ENCODE measurements around the gene GHDC. TPM values are rescaled to one million over a fixed set of nuclear protein-coding genes. Genes with fewer than 3 reads are reported as not detected.

The GHDC gene
- polyA plus RNA-seq, 1 donor from 2014 or later, result 3.2 TPM

- Histone ChIP-seq H3K9ac (ENCODE audit: low read length) (no peak overlapping the region), H3K4me2 (ENCODE audit: low read length) (no peak overlapping the region), H4K20me1 (ENCODE audit: insufficient read depth) (no peaks in the 10 kb centered on the region), H2AFZ (ENCODE audit: low read depth, low read length) (no peak overlapping the region), H3K79me2 (replicated peaks; ENCODE audit: insufficient read depth, low read length) (no peaks in the 10 kb centered on the region), H3K4me3 (ENCODE audit: low read length) (no peak overlapping the region), H3K9me2 (ENCODE audit: insufficient read depth, low read length) (no peaks in the 10 kb centered on the region), H3K9me3 (ENCODE audit: low read length) (no peaks in the 10 kb centered on the region), H3F3A (ENCODE audit: insufficient read depth, low read length, poor library complexity, severe bottlenecking) (no peaks in the 10 kb centered on the region), H3K36me3 (ENCODE audit: insufficient read depth, low read length) (no peaks in the 10 kb centered on the region), H3K27ac (ENCODE audit: low read length) (no peak overlapping the region), H3K27me3 (ENCODE audit: insufficient read depth, low read depth, low read length) (no peaks in the 10 kb centered on the region)
- TF ChIP-seq POLR2AphosphoS5 (IDR thresholded peaks at IDR 0.05) (no peak), TAF1 (IDR thresholded peaks at IDR 0.05; ENCODE audit: low read depth) (no peak), SMC3 (conservative IDR thresholded peaks at IDR 0.05; ENCODE audit: poor library complexity) (no peak), EP300 (conservative IDR thresholded peaks at IDR 0.05; ENCODE audit: poor library complexity, severe bottlenecking) (no peak), MXI1 (conservative IDR thresholded peaks at IDR 0.05; ENCODE audit: poor library complexity, severe bottlenecking) (no peak), RAD21 (conservative IDR thresholded peaks at IDR 0.05) (no peak), EZH2 (IDR thresholded peaks at IDR 0.05; ENCODE audit: borderline replicate concordance, insufficient read depth, low read length, poor library complexity, severe bottlenecking) (no peak)
- TF ChIP-seq, protein P1, sequence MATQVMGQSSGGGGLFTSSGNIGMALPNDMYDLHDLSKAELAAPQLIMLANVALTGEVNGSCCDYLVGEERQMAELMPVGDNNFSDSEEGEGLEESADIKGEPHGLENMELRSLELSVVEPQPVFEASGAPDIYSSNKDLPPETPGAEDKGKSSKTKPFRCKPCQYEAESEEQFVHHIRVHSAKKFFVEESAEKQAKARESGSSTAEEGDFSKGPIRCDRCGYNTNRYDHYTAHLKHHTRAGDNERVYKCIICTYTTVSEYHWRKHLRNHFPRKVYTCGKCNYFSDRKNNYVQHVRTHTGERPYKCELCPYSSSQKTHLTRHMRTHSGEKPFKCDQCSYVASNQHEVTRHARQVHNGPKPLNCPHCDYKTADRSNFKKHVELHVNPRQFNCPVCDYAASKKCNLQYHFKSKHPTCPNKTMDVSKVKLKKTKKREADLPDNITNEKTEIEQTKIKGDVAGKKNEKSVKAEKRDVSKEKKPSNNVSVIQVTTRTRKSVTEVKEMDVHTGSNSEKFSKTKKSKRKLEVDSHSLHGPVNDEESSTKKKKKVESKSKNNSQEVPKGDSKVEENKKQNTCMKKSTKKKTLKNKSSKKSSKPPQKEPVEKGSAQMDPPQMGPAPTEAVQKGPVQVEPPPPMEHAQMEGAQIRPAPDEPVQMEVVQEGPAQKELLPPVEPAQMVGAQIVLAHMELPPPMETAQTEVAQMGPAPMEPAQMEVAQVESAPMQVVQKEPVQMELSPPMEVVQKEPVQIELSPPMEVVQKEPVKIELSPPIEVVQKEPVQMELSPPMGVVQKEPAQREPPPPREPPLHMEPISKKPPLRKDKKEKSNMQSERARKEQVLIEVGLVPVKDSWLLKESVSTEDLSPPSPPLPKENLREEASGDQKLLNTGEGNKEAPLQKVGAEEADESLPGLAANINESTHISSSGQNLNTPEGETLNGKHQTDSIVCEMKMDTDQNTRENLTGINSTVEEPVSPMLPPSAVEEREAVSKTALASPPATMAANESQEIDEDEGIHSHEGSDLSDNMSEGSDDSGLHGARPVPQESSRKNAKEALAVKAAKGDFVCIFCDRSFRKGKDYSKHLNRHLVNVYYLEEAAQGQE (IDR thresholded peaks at IDR 0.05; ENCODE audit: borderline replicate concordance), result no peak
- TF ChIP-seq, protein P2, sequence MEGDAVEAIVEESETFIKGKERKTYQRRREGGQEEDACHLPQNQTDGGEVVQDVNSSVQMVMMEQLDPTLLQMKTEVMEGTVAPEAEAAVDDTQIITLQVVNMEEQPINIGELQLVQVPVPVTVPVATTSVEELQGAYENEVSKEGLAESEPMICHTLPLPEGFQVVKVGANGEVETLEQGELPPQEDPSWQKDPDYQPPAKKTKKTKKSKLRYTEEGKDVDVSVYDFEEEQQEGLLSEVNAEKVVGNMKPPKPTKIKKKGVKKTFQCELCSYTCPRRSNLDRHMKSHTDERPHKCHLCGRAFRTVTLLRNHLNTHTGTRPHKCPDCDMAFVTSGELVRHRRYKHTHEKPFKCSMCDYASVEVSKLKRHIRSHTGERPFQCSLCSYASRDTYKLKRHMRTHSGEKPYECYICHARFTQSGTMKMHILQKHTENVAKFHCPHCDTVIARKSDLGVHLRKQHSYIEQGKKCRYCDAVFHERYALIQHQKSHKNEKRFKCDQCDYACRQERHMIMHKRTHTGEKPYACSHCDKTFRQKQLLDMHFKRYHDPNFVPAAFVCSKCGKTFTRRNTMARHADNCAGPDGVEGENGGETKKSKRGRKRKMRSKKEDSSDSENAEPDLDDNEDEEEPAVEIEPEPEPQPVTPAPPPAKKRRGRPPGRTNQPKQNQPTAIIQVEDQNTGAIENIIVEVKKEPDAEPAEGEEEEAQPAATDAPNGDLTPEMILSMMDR (IDR thresholded peaks at IDR 0.05; ENCODE audit: poor library complexity, severe bottlenecking), result no peak
Measured at GRCh38 chr17:42163696-42164407, 30.4 kb downstream of the GHDC start.

DNA sequence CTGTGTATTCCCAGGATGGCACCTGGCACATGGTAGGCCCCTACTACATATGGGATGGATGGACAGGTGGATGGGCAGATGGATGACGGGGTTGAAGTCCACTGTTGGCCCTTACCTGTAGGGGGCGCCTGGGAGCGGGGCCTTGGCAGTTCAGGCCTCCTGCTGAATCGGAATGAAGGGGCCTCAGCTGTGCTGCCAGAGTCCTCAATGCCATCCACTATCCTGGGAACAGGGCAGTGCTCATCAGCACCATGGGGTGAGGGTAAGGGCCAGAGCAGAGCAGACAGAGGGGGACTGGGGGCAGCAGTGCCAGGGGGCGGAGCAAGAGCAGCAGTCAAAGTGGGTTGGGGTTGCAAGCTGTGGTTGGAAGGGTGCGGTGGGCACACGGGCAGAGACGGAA lies 31.2 kb downstream of the GHDC start:
- Histone ChIP-seq H4K20me1 (ENCODE audit: insufficient read depth) (no peaks in the 10 kb centered on the region), H3K9me2 (ENCODE audit: insufficient read depth, low read length) (no peaks in the 10 kb centered on the region), H3K27me3 (ENCODE audit: insufficient read depth, low read depth, low read length) (no peaks in the 10 kb centered on the region), H3F3A (ENCODE audit: insufficient read depth, low read length, poor library complexity, severe bottlenecking) (no peaks in the 10 kb centered on the region), H3K9me3 (ENCODE audit: low read length) (no peaks in the 10 kb centered on the region), H3K9ac (ENCODE audit: low read length) (no peak overlapping the region), H3K4me2 (ENCODE audit: low read length) (no peak overlapping the region), H3K27ac (ENCODE audit: low read length) (no peak overlapping the region), H3K36me3 (ENCODE audit: insufficient read depth, low read length) (no peaks in the 10 kb centered on the region), H2AFZ (ENCODE audit: low read depth, low read length) (no peak overlapping the region), H3K79me2 (replicated peaks; ENCODE audit: insufficient read depth, low read length) (no peaks in the 10 kb centered on the region), H3K4me3 (ENCODE audit: low read length) (no peak overlapping the region)
- TF ChIP-seq EZH2 (IDR thresholded peaks at IDR 0.05; ENCODE audit: borderline replicate concordance, insufficient read depth, low read length, poor library complexity, severe bottlenecking) (no peak), RAD21 (conservative IDR thresholded peaks at IDR 0.05) (no peak), MXI1 (conservative IDR thresholded peaks at IDR 0.05; ENCODE audit: poor library complexity, severe bottlenecking) (no peak), EP300 (conservative IDR thresholded peaks at IDR 0.05; ENCODE audit: poor library complexity, severe bottlenecking) (no peak)

Measured in neural cell (in vitro differentiated cells).